D341Med (cell line): ENCODE data around the gene MUL1.
"Not testable (repeated sequence)": the region's sequence is repeated elsewhere in the genome, so short reads cannot be mapped to it uniquely, and the experiment has no call there.

ENCODE experiments used
- DNase-seq: peaks from one replicate; pipeline ENCODE4 v3.0.0; 2012; ENCODE audit warnings: low spot score

The MUL1 gene

GRCh38 chr1:20511518-20512428 lies 3.8 kb upstream of the MUL1 start:
- DNase-seq, result no peak

GRCh38 chr1:20508411-20508771 lies 440 bp upstream of the MUL1 start:
- no peak for DNase-seq

GRCh38 chr1:20507248-20507563 lies 745 bp downstream of the MUL1 start:
- DNase-seq, result no peak

- no peak for DNase-seq
These were observed 2.5 kb downstream of the MUL1 start for GRCh38 chr1:20505488-20505887.

- DNase-seq, result no peak
These were observed 7.2 kb downstream of the MUL1 start for GRCh38 chr1:20500716-20501115.

- no peak for DNase-seq
These were observed 8.2 kb downstream of the MUL1 start for GRCh38 chr1:20499718-20500117.

- no peak for DNase-seq
These were observed 8.8 kb downstream of the MUL1 start for GRCh38 chr1:20499105-20499504.

GRCh38 chr1:20498116-20498515 lies 9.8 kb downstream of the MUL1 start:
- no peak for DNase-seq

- DNase-seq, result no peak
These were observed 10.4 kb downstream of the MUL1 start for GRCh38 chr1:20497506-20497905.

GRCh38 chr1:20496725-20497383 lies 11.1 kb downstream of the MUL1 start:
- DNase-seq, result not testable (repeated sequence)

GRCh38 chr1:20496241-20496661 lies 11.7 kb downstream of the MUL1 start:
- DNase-seq, result no peak

GRCh38 chr1:20495661-20496060 lies 12.3 kb downstream of the MUL1 start:
- no peak for DNase-seq

- DNase-seq, result no peak
These were observed 13.2 kb downstream of the MUL1 start for GRCh38 chr1:20494609-20495311.

- peak; percentile 83 for DNase-seq
These were observed 13.9 kb downstream of the MUL1 start for GRCh38 chr1:20493839-20494608.

- no peak for DNase-seq
These were observed 14.6 kb downstream of the MUL1 start for GRCh38 chr1:20493309-20493708.

- DNase-seq, result no peak
These were observed 15.2 kb downstream of the MUL1 start for GRCh38 chr1:20492751-20493150.

GRCh38 chr1:20491866-20492265 lies 16.1 kb downstream of the MUL1 start:
- DNase-seq, result no peak

GRCh38 chr1:20491178-20491577 lies 16.8 kb downstream of the MUL1 start:
- DNase-seq, result no peak

- no peak for DNase-seq
These were observed 20.7 kb downstream of the MUL1 start for GRCh38 chr1:20487236-20487590.

GRCh38 chr1:20486457-20487235 lies 21.3 kb downstream of the MUL1 start:
- DNase-seq, result peak; percentile 51
